MM.1S (cell line): ENCODE data around the gene ANKRD65.

Source experiments
- DNase-seq: peaks from one replicate; pipeline ENCODE4 v3.0.0-alpha.2; 2015
- H2AFZ ChIP-seq: fragments of 300-600 bp; sonication (generic); 2 replicates; pipeline ENCODE4 v1.6.0; 2016; ENCODE audit warnings: antibody characterized with exemption, low read length
- H3F3A ChIP-seq: fragments of 300-600 bp; sonication (generic); 2 replicates; pipeline ENCODE4 v1.6.1; 2016; ENCODE audit warnings: mild to moderate bottlenecking, antibody characterized with exemption, low read length, moderate library complexity, mixed read lengths; ENCODE audit not compliant: insufficient read depth
- H3K27ac ChIP-seq: fragments of 300-600 bp; sonication (generic); 2 replicates; pipeline ENCODE4 v1.5.1; 2016; ENCODE audit warnings: mild to moderate bottlenecking, low read length
- H3K27me3 ChIP-seq: fragments of 300-600 bp; sonication (generic); replicated peaks from 2 replicates; pipeline ENCODE4 v1.6.0; 2016; ENCODE audit warnings: low read length; ENCODE audit not compliant: insufficient read depth
- H3K36me3 ChIP-seq: fragments of 300-600 bp; sonication (generic); replicated peaks from 2 replicates; pipeline ENCODE4 v1.6.1; 2016; ENCODE audit warnings: mild to moderate bottlenecking, low read length, mixed read lengths; ENCODE audit not compliant: insufficient read depth
- H3K4me1 ChIP-seq: fragments of 300-600 bp; sonication (generic); 2 replicates; pipeline ENCODE4 v1.6.1; 2016; ENCODE audit warnings: low read length, mixed read lengths
- H3K4me2 ChIP-seq: fragments of 300-600 bp; sonication (generic); 2 replicates; pipeline ENCODE4 v1.6.0; 2016; ENCODE audit warnings: low read depth, low read length
- H3K4me3 ChIP-seq: fragments of 300-600 bp; sonication (generic); 2 replicates; pipeline ENCODE4 v1.5.1; 2016; ENCODE audit warnings: low read length, mixed read lengths
- H3K79me2 ChIP-seq: fragments of 300-600 bp; sonication (generic); 2 replicates; pipeline ENCODE4 v1.6.1; 2016; ENCODE audit warnings: mixed run types, low read length, mixed read lengths
- H3K9ac ChIP-seq: fragments of 300-600 bp; sonication (generic); 2 replicates; pipeline ENCODE4 v1.6.1; 2016; ENCODE audit warnings: low read length, mixed read lengths
- H3K9me2 ChIP-seq: fragments of 300-600 bp; sonication (generic); replicated peaks from 2 replicates; pipeline ENCODE4 v1.6.1; 2016; ENCODE audit warnings: mild to moderate bottlenecking, low read length, mixed read lengths; ENCODE audit not compliant: insufficient read depth
- H3K9me3 ChIP-seq: fragments of 300-600 bp; sonication (generic); replicated peaks from 2 replicates; pipeline ENCODE4 v1.6.1; 2016; ENCODE audit warnings: mild to moderate bottlenecking, low read length, mixed read lengths; ENCODE audit not compliant: insufficient read depth
- H4K20me1 ChIP-seq: fragments of 300-600 bp; sonication (generic); 2 replicates; pipeline ENCODE4 v1.6.1; 2016; ENCODE audit warnings: mild to moderate bottlenecking, low read length, moderate library complexity, mixed read lengths; ENCODE audit not compliant: insufficient read depth
- CTCF ChIP-seq: fragments of 300-600 bp; sonication (generic); IDR thresholded peaks from 2 replicates; pipeline ENCODE4 v1.5.1; 2016; ENCODE audit warnings: antibody characterized with exemption, low read length, mixed read lengths
- EZH2 ChIP-seq: fragments of 300-600 bp; sonication (generic); optimal IDR thresholded peaks from 2 replicates; pipeline ENCODE3; 2017; ENCODE audit warnings: low read depth, mild to moderate bottlenecking, antibody characterized with exemption, low read length, mixed read lengths
- EZH2phosphoT487 ChIP-seq: fragments of 300-600 bp; sonication (generic); IDR thresholded peaks from 2 replicates; pipeline ENCODE4 v1.6.1; 2018; ENCODE audit warnings: antibody characterized with exemption, low read length

Gene ANKRD65

GRCh38 chr1:1393428-1393827, 27.6 kb downstream of the ANKRD65 start:
- Histone ChIP-seq H3K9me3 (no peaks in the 10 kb centered on the region), H3K27ac (no peak overlapping the region), H3K36me3 (peaks cover 29% of the 10 kb centered on the region), H3K9me2 (no peaks in the 10 kb centered on the region), H2AFZ (no peak overlapping the region), H3K4me3 (no peak overlapping the region), H3K4me1 (peaks cover 5% of the 10 kb centered on the region), H3K79me2 (peaks cover 63% of the 10 kb centered on the region), H3K27me3 (no peaks in the 10 kb centered on the region), H3K9ac (no peak overlapping the region), H4K20me1 (no peaks in the 10 kb centered on the region), H3K4me2 (no peak overlapping the region), H3F3A (no peaks in the 10 kb centered on the region)
- TF ChIP-seq EZH2phosphoT487 (no peak), CTCF (no peak)
- no peak for DNase-seq

GRCh38 chr1:1393014-1393413, 28.1 kb downstream of the ANKRD65 start:
- Histone ChIP-seq H4K20me1 (no peaks in the 10 kb centered on the region), H3K9me3 (no peaks in the 10 kb centered on the region), H3K4me2 (no peak overlapping the region), H3K27ac (no peak overlapping the region), H3K27me3 (no peaks in the 10 kb centered on the region), H2AFZ (no peak overlapping the region), H3F3A (no peaks in the 10 kb centered on the region), H3K9ac (no peak overlapping the region), H3K4me3 (no peak overlapping the region), H3K36me3 (peaks cover 30% of the 10 kb centered on the region), H3K4me1 (peaks cover 4% of the 10 kb centered on the region), H3K9me2 (no peaks in the 10 kb centered on the region), H3K79me2 (peaks cover 59% of the 10 kb centered on the region)
- TF ChIP-seq EZH2 (no peak), EZH2phosphoT487 (no peak), CTCF (no peak)
- DNase-seq = no peak

DNA sequence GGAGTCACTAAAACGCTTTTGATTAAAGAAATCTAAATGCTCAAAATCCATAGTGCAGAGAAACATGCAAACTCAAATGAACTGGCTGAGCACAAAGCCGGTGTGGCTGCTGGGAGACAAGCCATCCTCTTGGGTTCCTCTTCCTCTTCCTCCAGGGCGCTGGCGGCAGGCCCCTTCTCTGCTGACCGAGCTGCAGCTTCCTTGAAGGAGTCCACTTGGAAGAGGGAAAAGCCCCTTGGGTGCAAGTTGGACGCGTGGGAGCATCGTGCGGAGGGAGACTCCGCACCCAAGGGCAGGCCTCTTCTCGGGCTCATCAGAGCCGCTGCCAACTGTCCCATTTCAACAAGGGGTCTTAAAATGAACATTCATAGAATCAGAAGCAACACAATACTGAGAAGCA, 29.9 kb downstream of the ANKRD65 start:
- H3K9me2 ChIP-seq = no peaks in the 10 kb centered on the region
- no peak for TF ChIP-seq EZH2phosphoT487
- no peak for TF ChIP-seq EZH2
- TF ChIP-seq CTCF = no peak
- no peaks in the 10 kb centered on the region for H4K20me1 ChIP-seq
- H3K27me3 ChIP-seq = no peaks in the 10 kb centered on the region
- H3K4me1 ChIP-seq = no peaks in the 10 kb centered on the region
- H3K79me2 ChIP-seq = peaks cover 53% of the 10 kb centered on the region
- no peak overlapping the region for H3K4me2 ChIP-seq
- DNase-seq = no peak
- H3K9ac ChIP-seq = no peak overlapping the region
- H3K9me3 ChIP-seq = no peaks in the 10 kb centered on the region
- H3K4me3 ChIP-seq = no peak overlapping the region
- H3F3A ChIP-seq = no peaks in the 10 kb centered on the region
- H3K36me3 ChIP-seq = peaks cover 39% of the 10 kb centered on the region
- no peak overlapping the region for H3K27ac ChIP-seq
- H2AFZ ChIP-seq = no peak overlapping the region
